H1 (cell line): Measurements from ENCODE around the gene KMT5B. TPM values are rescaled to one million over a fixed set of nuclear protein-coding genes. Genes with fewer than 3 reads are reported as not detected.

Experiments
- CTCF ChIA-PET: fragments of 300-600 bp; sonication (Branson Sonifier 250); formaldehyde crosslinking; loops from one replicate; lab custom pipeline; 2021; ENCODE audit not compliant: partially characterized antibody; lab: Charles Lee
- POLR2A ChIA-PET: fragments of 300-600 bp; sonication (Branson Sonifier 250); formaldehyde crosslinking; loops from one replicate; lab custom pipeline; 2021; ENCODE audit warnings: inconsistent platforms; ENCODE audit not compliant: partially characterized antibody; lab: Charles Lee
- DNase-seq, 2 experiments: peaks; one replicate each; pipeline versions ENCODE4 v3.0.0 to v3.0.0-alpha.2; 2010 to 2022; ENCODE audit warnings: low spot score in 2 of 2, low read depth in 1 of 2, mixed read lengths in 1 of 2
- FAIRE-seq: peaks from 2 replicates; lab custom pipeline; 2011; peaks lifted over from hg19 to GRCh38; lab: Jason Lieb, UNC
- H2AFZ ChIP-seq: 2 replicates; pipeline ENCODE4 v1.8.1; 2012; ENCODE audit warnings: low read length, inconsistent platforms
- H2AK5ac ChIP-seq: 2 replicates; pipeline ENCODE4 v1.6.1; 2013; ENCODE audit warnings: low read depth, low read length
- H2BK120ac ChIP-seq: replicated peaks from 2 replicates; pipeline ENCODE3; 2013; ENCODE audit warnings: low read depth, low read length, inconsistent platforms
- H2BK12ac ChIP-seq: 2 replicates; pipeline ENCODE4 v1.6.1; 2013; ENCODE audit warnings: low read depth, low read length
- H2BK15ac ChIP-seq: 2 replicates; pipeline ENCODE4 v1.6.1; 2013; ENCODE audit warnings: low read length
- H2BK20ac ChIP-seq: 2 replicates; pipeline ENCODE4 v1.6.1; 2013; ENCODE audit warnings: low read length
- H2BK5ac ChIP-seq: 2 replicates; pipeline ENCODE4 v1.6.1; 2013; ENCODE audit warnings: low read depth, low read length
- H3K14ac ChIP-seq: 2 replicates; pipeline ENCODE4 v1.6.1; 2013; ENCODE audit warnings: inconsistent platforms; ENCODE audit not compliant: insufficient read length
- H3K18ac ChIP-seq: 2 replicates; pipeline ENCODE4 v1.6.1; 2013; ENCODE audit warnings: low read length; ENCODE audit errors: extremely low read depth
- H3K23ac ChIP-seq: 2 replicates; pipeline ENCODE4 v1.6.1; 2013; ENCODE audit warnings: inconsistent platforms; ENCODE audit not compliant: insufficient read length
- H3K23me2 ChIP-seq: 2 replicates; pipeline ENCODE4 v1.6.1; 2013; ENCODE audit warnings: low read depth, low read length
- H3K27ac ChIP-seq: 2 replicates; pipeline ENCODE4 v1.6.1; 2011; ENCODE audit warnings: low read depth, low read length, inconsistent platforms
- H3K27me3 ChIP-seq, 4 experiments: replicated peaks in 1 of 4; 1 replicate in 1 of 4; 2 replicates in 3 of 4; pipeline versions ENCODE4 v1.6.1 to v1.8.1; 2011 to 2013; ENCODE audit warnings: low read length in 3 of 4, mild to moderate bottlenecking in 3 of 4, inconsistent platforms in 2 of 4, mixed read lengths in 2 of 4, moderate library complexity in 1 of 4; ENCODE audit not compliant: control insufficient read depth in 3 of 4, insufficient read depth in 3 of 4; ENCODE audit errors: extremely low read depth in 1 of 4
- H3K36me3 ChIP-seq, 4 experiments: 2 replicates each; pipeline versions ENCODE4 v1.6.1 to v1.8.1; 2011 to 2013; ENCODE audit warnings: mild to moderate bottlenecking in 4 of 4, low read length in 3 of 4, moderate library complexity in 2 of 4, control low read depth in 1 of 4, inconsistent platforms in 1 of 4; ENCODE audit not compliant: insufficient read depth in 4 of 4, control insufficient read depth in 2 of 4
- H3K4ac ChIP-seq: replicated peaks from 2 replicates; pipeline ENCODE3; 2013; ENCODE audit warnings: low read length, low read depth, mixed read lengths, inconsistent platforms; ENCODE audit not compliant: insufficient read length
- H3K4me1 ChIP-seq, 4 experiments: replicated peaks in 1 of 4; 1 replicate in 1 of 4; 2 replicates in 3 of 4; pipeline versions ENCODE4 v1.6.1 to v1.8.1; 2011 to 2013; ENCODE audit warnings: low read length in 3 of 4, inconsistent platforms in 2 of 4, mixed read lengths in 1 of 4; ENCODE audit not compliant: insufficient read depth in 4 of 4, control insufficient read depth in 3 of 4
- H3K4me2 ChIP-seq, 2 experiments: 2 replicates each; pipeline versions ENCODE4 v1.6.1 to v1.8.1; 2011 to 2013; ENCODE audit warnings: low read depth in 2 of 2, low read length in 2 of 2, control low read depth in 1 of 2, inconsistent platforms in 1 of 2, mild to moderate bottlenecking in 1 of 2; ENCODE audit not compliant: insufficient read depth in 1 of 2
- H3K4me3 ChIP-seq, 4 experiments: fragments of 200-600, 300-600 bp in 1 of 4; sonication (generic), shearing (Covaris generic), sonication (Bioruptor Twin) in 1 of 4; 2 replicates each; pipeline versions ENCODE4 v1.5.1 to v1.8.1; 2011 to 2016; ENCODE audit warnings: low read length in 4 of 4, low read depth in 3 of 4, control low read depth in 2 of 4, inconsistent platforms in 2 of 4, mild to moderate bottlenecking in 2 of 4, mixed read lengths in 1 of 4, moderate library complexity in 1 of 4; ENCODE audit not compliant: insufficient read depth in 2 of 4; ENCODE audit errors: extremely low read depth in 1 of 4
- H3K56ac ChIP-seq: replicated peaks from 2 replicates; pipeline ENCODE3; 2013; ENCODE audit warnings: low read depth, mild to moderate bottlenecking, mixed read lengths, low read length, inconsistent platforms; ENCODE audit not compliant: insufficient read length
- H3K79me1 ChIP-seq: 2 replicates; pipeline ENCODE4 v1.6.1; 2013; ENCODE audit warnings: low read depth, low read length, control low read depth
- H3K79me2 ChIP-seq, 2 experiments: 2 replicates each; pipeline versions ENCODE4 v1.6.1 to v1.8.1; 2012 to 2013; ENCODE audit warnings: low read length in 2 of 2, mild to moderate bottlenecking in 2 of 2, inconsistent platforms in 1 of 2; ENCODE audit not compliant: insufficient read depth in 2 of 2, control insufficient read depth in 1 of 2
- H3K9ac ChIP-seq, 4 experiments: replicated peaks in 1 of 4; 1 replicate in 1 of 4; 2 replicates in 3 of 4; pipeline versions ENCODE4 v1.6.1 to v1.8.1; 2011 to 2013; ENCODE audit warnings: low read depth in 3 of 4, low read length in 3 of 4, control low read depth in 2 of 4, mild to moderate bottlenecking in 2 of 4, moderate library complexity in 2 of 4, inconsistent platforms in 1 of 4; ENCODE audit errors: extremely low read depth in 1 of 4
- H3K9me3 ChIP-seq, 2 experiments: 2 replicates each; pipeline versions ENCODE4 v1.6.1 to v1.8.1; 2012 to 2013; ENCODE audit warnings: mild to moderate bottlenecking in 2 of 2, moderate library complexity in 2 of 2, control low read depth in 1 of 2, inconsistent platforms in 1 of 2, low read depth in 1 of 2, low read length in 1 of 2, mixed read lengths in 1 of 2; ENCODE audit not compliant: insufficient read depth in 2 of 2
- H4K20me1 ChIP-seq, 2 experiments: replicated peaks in 1 of 2; 2 replicates each; pipeline versions ENCODE3 to v1.8.1; 2011 to 2013; ENCODE audit warnings: inconsistent platforms in 2 of 2, low read length in 2 of 2, mild to moderate bottlenecking in 1 of 2; ENCODE audit not compliant: insufficient read depth in 2 of 2, control insufficient read depth in 1 of 2
- H4K5ac ChIP-seq: 2 replicates; pipeline ENCODE4 v1.6.1; 2013; ENCODE audit warnings: low read length, low read depth, mixed read lengths, inconsistent platforms; ENCODE audit not compliant: insufficient read length
- H4K8ac ChIP-seq: 2 replicates; pipeline ENCODE4 v1.8.0; 2013; ENCODE audit warnings: mild to moderate bottlenecking, moderate library complexity, low read length, inconsistent platforms; ENCODE audit not compliant: insufficient read depth; ENCODE audit errors: extremely low read depth
- H4K91ac ChIP-seq: replicated peaks from 2 replicates; pipeline ENCODE3; 2013; ENCODE audit warnings: low read length, mixed read lengths, inconsistent platforms; ENCODE audit not compliant: insufficient read length
- CTBP2 ChIP-seq: IDR thresholded peaks from 2 replicates; pipeline ENCODE4 v1.7.0; 2011; ENCODE audit warnings: borderline replicate concordance, mild to moderate bottlenecking, moderate library complexity, mixed read lengths, low read length; ENCODE audit not compliant: insufficient read depth, insufficient read length
- HDAC2 ChIP-seq, 2 experiments: fragments of 300-600 bp in 1 of 2; sonication (generic) in 1 of 2; IDR thresholded peaks; 2 replicates each; pipeline ENCODE4 v1.6.1; 2011 to 2012; ENCODE audit warnings: low read depth in 2 of 2, low read length in 2 of 2, mild to moderate bottlenecking in 2 of 2, moderate library complexity in 2 of 2, borderline replicate concordance in 1 of 2, inconsistent platforms in 1 of 2
- RAD21 ChIP-seq, 2 experiments: IDR thresholded peaks in 1 of 2; conservative IDR thresholded peaks in 1 of 2; 2 replicates each; pipeline ENCODE4 v1.6.1; 2011; ENCODE audit warnings: low read depth in 2 of 2, low read length in 2 of 2, improper control_type of control experiment in 1 of 2, inconsistent platforms in 1 of 2, mild to moderate bottlenecking in 1 of 2, moderate library complexity in 1 of 2
- SIN3A ChIP-seq, 2 experiments: IDR thresholded peaks in 1 of 2; conservative IDR thresholded peaks in 1 of 2; 2 replicates each; pipeline ENCODE4 v1.6.1; 2011 to 2012; ENCODE audit warnings: low read length in 2 of 2, improper control_type of control experiment in 1 of 2, low read depth in 1 of 2, mild to moderate bottlenecking in 1 of 2
- SP1 ChIP-seq: IDR thresholded peaks from 2 replicates; pipeline ENCODE4 v1.6.1; 2011; ENCODE audit warnings: low read depth, low read length
- USF2 ChIP-seq: IDR thresholded peaks from 2 replicates; pipeline ENCODE4 v1.6.1; 2011; ENCODE audit warnings: low read length, improper control_type of control experiment
- YY1 ChIP-seq: IDR thresholded peaks from 2 replicates; pipeline ENCODE4 v1.6.1; 2011; ENCODE audit warnings: low read depth, mild to moderate bottlenecking, low read length
- WGBS, 2 experiments: shearing (Covaris generic) in 1 of 2; methylation state at CpG; one replicate each; pipeline versions ENCODE4 v1.1.6 to v1.1.7; 2013 to 2015; ENCODE audit warnings: low lambda C conversion rate in 2 of 2, mixed read lengths in 2 of 2, inconsistent platforms in 1 of 2, low coverage in 1 of 2, missing lambda C conversion rate in 1 of 2; ENCODE audit not compliant: insufficient replicate concordance in 2 of 2, insufficient coverage in 1 of 2, insufficient read length in 1 of 2; ENCODE audit errors: extremely low coverage in 1 of 2, missing lambda C conversion rate in 1 of 2; 5-methylcytosine and 5-hydroxymethylcytosine counted together
- polyA plus RNA-seq, 7 experiments: library from polyadenylated mRNA; depleted of rRNA in 3 of 7; stranded (reverse) in 5 of 7; unstranded in 2 of 7; fragments of >200 nt in 5 of 7; fragments of 200-250 nt in 2 of 7; gene quantifications; 1 replicate in 5 of 7; 2 replicates in 1 of 7; 4 replicates in 1 of 7; pipeline versions ENCODE4 v1.2.1 to v1.2.3, GENCODE V29; 2011 to 2013; ENCODE audit warnings: missing spikeins in 2 of 7, mixed read lengths in 2 of 7
- total RNA-seq: library from RNA; stranded (reverse); fragmentation: NEBNext Ultra II Directional; extraction: Animal tissue kit (Norgen Biotek cat#: 25700); gene quantifications from 2 replicates; pipeline ENCODE4 v1.2.1, GENCODE V29; 2021
- TF ChIP-seq, protein P1 (sequence below), 3 experiments: IDR thresholded peaks; 1 replicate in 2 of 3; 2 replicates in 1 of 3; pipeline versions ENCODE4 v1.5.1 to v1.6.1; 2011; ENCODE audit warnings: low read length in 3 of 3, mild to moderate bottlenecking in 3 of 3, inconsistent platforms in 2 of 3, low read depth in 1 of 3, moderate library complexity in 1 of 3; ENCODE audit not compliant: insufficient read depth in 1 of 3; ENCODE audit errors: control extremely low read depth in 1 of 3

The KMT5B gene
- total and polyA plus RNA-seq, 2 of the 8 experiments (the other 6 are each of a cell fraction or from before 2014, with no cell fraction given) = 11.0 to 40.8 TPM

DNA sequence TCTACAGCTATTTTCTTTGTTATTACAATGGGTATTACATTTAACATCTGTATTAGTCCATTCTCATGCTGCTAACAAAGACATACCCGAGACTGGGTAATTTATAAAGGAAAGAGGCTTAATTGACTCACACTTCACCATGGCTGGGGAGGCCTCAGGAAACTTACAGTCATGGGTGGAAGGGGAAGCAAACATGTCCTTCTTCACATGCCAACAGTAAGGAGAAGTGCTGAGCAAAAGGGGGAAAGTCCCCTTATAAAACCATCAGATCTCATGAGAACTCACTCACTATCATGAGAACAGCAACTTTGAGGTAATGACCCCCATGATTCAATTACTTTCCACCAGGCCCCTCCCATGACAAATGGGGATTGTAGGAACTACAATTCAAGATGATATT is 16.5 kb upstream of the KMT5B start:
- DNase-seq = no peak
- no peak overlapping the region for H2BK120ac ChIP-seq
- H2BK12ac ChIP-seq = no peak overlapping the region
- no peaks in the 10 kb centered on the region for H3K36me3 ChIP-seq
- H3K23me2 ChIP-seq = no peaks in the 10 kb centered on the region
- no peak overlapping the region for H2BK5ac ChIP-seq
- H2AFZ ChIP-seq = no peak overlapping the region
- no peak overlapping the region for H3K4me3 ChIP-seq
- H3K56ac ChIP-seq = no peak overlapping the region
- no peaks in the 10 kb centered on the region for H3K4me1 ChIP-seq
- WGBS, 2 experiments = 94% methylated on average over 1 of the region's 1 CpG; no CpG with 5 or more reads in 1 of the 2 experiments
- no peaks in the 10 kb centered on the region for H3K79me1 ChIP-seq
- no peak overlapping the region for H3K14ac ChIP-seq
- no peak overlapping the region for H3K4ac ChIP-seq
- H4K8ac ChIP-seq = no peak overlapping the region
- H3K18ac ChIP-seq = no peak overlapping the region
- H2BK15ac ChIP-seq = no peak overlapping the region
- no peak overlapping the region for H3K4me2 ChIP-seq
- POLR2A ChIA-PET = interaction anchor here (1.0 kb wide), 1 partner anchor 16 kb away, joined by 3 read pairs; no protein-coding TSS in a partner anchor
- H3K9ac ChIP-seq = no peak overlapping the region
- H4K91ac ChIP-seq = no peak overlapping the region
- peaks cover 4% of the 10 kb centered on the region in 2 experiments; a peak in 2 of 4 replicates for H3K9me3 ChIP-seq
- no peak overlapping the region for H2BK20ac ChIP-seq
- H4K20me1 ChIP-seq = peaks cover 0 to under 1% of the 10 kb centered on the region in 2 experiments
- H3K27ac ChIP-seq = no peak overlapping the region
- CTCF ChIA-PET = interaction anchor here (1.1 to 2.2 kb wide), 2 partner anchors 13 to 69 kb away, joined by 3 to 9 read pairs; no protein-coding TSS in a partner anchor
- no peak overlapping the region for H3K23ac ChIP-seq
- FAIRE-seq = no peak
- no peak overlapping the region for H4K5ac ChIP-seq
- 0 out of 7 replicates have a peak, but pooled peaks cover 0 to 2% (median 0%) of the 10 kb centered on the region in 4 experiments for H3K27me3 ChIP-seq
- no peak overlapping the region for H2AK5ac ChIP-seq
- no peaks in the 10 kb centered on the region for H3K79me2 ChIP-seq
- TF ChIP-seq SIN3A (conservative IDR thresholded peaks at IDR 0.05 in 1 of 2, IDR thresholded peaks at IDR 0.05 in 1 of 2; ENCODE audit: low read depth in 1 of 2, low read length in 2 of 2) (no peak), HDAC2 (IDR thresholded peaks at IDR 0.05; ENCODE audit: borderline replicate concordance in 1 of 2, low read depth in 2 of 2, low read length in 2 of 2) (no peak), YY1 (no peak), USF2 (no peak), CTBP2 (no peak), SP1 (no peak), RAD21 (IDR thresholded peaks at IDR 0.05 in 1 of 2, conservative IDR thresholded peaks at IDR 0.05 in 1 of 2; ENCODE audit: low read depth in 2 of 2, low read length in 2 of 2) (no peak)
- TF ChIP-seq, protein P1, sequence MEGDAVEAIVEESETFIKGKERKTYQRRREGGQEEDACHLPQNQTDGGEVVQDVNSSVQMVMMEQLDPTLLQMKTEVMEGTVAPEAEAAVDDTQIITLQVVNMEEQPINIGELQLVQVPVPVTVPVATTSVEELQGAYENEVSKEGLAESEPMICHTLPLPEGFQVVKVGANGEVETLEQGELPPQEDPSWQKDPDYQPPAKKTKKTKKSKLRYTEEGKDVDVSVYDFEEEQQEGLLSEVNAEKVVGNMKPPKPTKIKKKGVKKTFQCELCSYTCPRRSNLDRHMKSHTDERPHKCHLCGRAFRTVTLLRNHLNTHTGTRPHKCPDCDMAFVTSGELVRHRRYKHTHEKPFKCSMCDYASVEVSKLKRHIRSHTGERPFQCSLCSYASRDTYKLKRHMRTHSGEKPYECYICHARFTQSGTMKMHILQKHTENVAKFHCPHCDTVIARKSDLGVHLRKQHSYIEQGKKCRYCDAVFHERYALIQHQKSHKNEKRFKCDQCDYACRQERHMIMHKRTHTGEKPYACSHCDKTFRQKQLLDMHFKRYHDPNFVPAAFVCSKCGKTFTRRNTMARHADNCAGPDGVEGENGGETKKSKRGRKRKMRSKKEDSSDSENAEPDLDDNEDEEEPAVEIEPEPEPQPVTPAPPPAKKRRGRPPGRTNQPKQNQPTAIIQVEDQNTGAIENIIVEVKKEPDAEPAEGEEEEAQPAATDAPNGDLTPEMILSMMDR (IDR thresholded peaks at IDR 0.05; ENCODE audit: control extremely low read depth in 1 of 3, insufficient read depth in 1 of 3, low read depth in 1 of 3, low read length in 3 of 3) = no peak
